Neuron (in vitro differentiated cells): ENCODE data around the gene SLC7A8.

Experiments used
- H2AFZ ChIP-seq: one replicate; pipeline ENCODE4 v1.6.1; 2013; ENCODE audit warnings: low read depth, mild to moderate bottlenecking, inconsistent platforms, low read length, moderate library complexity
- H3K27me3 ChIP-seq: one replicate; pipeline ENCODE4 v1.6.1; 2013; ENCODE audit warnings: low read length; ENCODE audit not compliant: insufficient read depth
- H3K36me3 ChIP-seq: one replicate; pipeline ENCODE4 v1.6.1; 2013; ENCODE audit warnings: low read length; ENCODE audit not compliant: insufficient read depth
- H3K4me1 ChIP-seq: one replicate; pipeline ENCODE4 v1.6.1; 2013; ENCODE audit warnings: low read length; ENCODE audit not compliant: insufficient read depth
- H3K4me3 ChIP-seq: 2 replicates; pipeline ENCODE4 v1.5.1; 2013; ENCODE audit warnings: mild to moderate bottlenecking, low read length, moderate library complexity
- H3K9me3 ChIP-seq: one replicate; pipeline ENCODE4 v1.6.1; 2013; ENCODE audit warnings: low read length

SLC7A8 gene

GRCh38 chr14:23077962-23078361 is 105.5 kb downstream of the SLC7A8 start:
- peaks cover 78% of the 10 kb centered on the region for H3K36me3 ChIP-seq

GRCh38 chr14:23076785-23077408 is 106.6 kb downstream of the SLC7A8 start:
- H3K4me3 ChIP-seq: no peak overlapping the region
- peaks cover 5% of the 10 kb centered on the region for H3K4me1 ChIP-seq
- H3K27me3 ChIP-seq: no peaks in the 10 kb centered on the region
- peaks cover 81% of the 10 kb centered on the region for H3K36me3 ChIP-seq
- no peaks in the 10 kb centered on the region for H3K9me3 ChIP-seq
- no peak overlapping the region for H2AFZ ChIP-seq

More at GRCh38 chr14:23077962-23078361, 105.5 kb downstream of the SLC7A8 start:
- no peak overlapping the region for H2AFZ ChIP-seq
- H3K9me3 ChIP-seq: no peaks in the 10 kb centered on the region
- no peak overlapping the region for H3K4me3 ChIP-seq
- no peaks in the 10 kb centered on the region for H3K27me3 ChIP-seq
- no peaks in the 10 kb centered on the region for H3K4me1 ChIP-seq
